Measurements from ENCODE around the gene TSPAN13.
A peak's percentile ranks its signal among the peaks of the same experiment; 100 is the strongest.
"Not testable (repeated sequence)": the region's sequence is repeated elsewhere in the genome, so short reads cannot be mapped to it uniquely, and the experiment has no call there.

TSPAN13 gene

GRCh38 chr7:16741676-16742075, 11.9 kb upstream of the TSPAN13 start:
- DNase-seq, result no peak

- DNase-seq, result no peak
Observed at GRCh38 chr7:16742547-16742946, 11.0 kb upstream of the TSPAN13 start.

GRCh38 chr7:16743236-16743635, 10.3 kb upstream of the TSPAN13 start:
- no peak for DNase-seq

- no peak for DNase-seq
Observed at GRCh38 chr7:16744518-16745250, 8.9 kb upstream of the TSPAN13 start.

GRCh38 chr7:16745645-16746044, 7.9 kb upstream of the TSPAN13 start:
- DNase-seq, result no peak

GRCh38 chr7:16747102-16747501, 6.5 kb upstream of the TSPAN13 start:
- no peak for DNase-seq

- peak; percentile 25 for DNase-seq
Observed at GRCh38 chr7:16753932-16754855, 639 bp downstream of the TSPAN13 start.

GRCh38 chr7:16754856-16755317, 1.3 kb downstream of the TSPAN13 start:
- no peak for DNase-seq

GRCh38 chr7:16755397-16755796, 1.8 kb downstream of the TSPAN13 start:
- DNase-seq, result no peak

- no peak for DNase-seq
Observed at GRCh38 chr7:16758036-16758435, 4.5 kb downstream of the TSPAN13 start.

- no peak for DNase-seq
Observed at GRCh38 chr7:16758631-16759611, 5.4 kb downstream of the TSPAN13 start.

GRCh38 chr7:16759840-16760239, 6.3 kb downstream of the TSPAN13 start:
- no peak for DNase-seq

- DNase-seq, result no peak
Observed at GRCh38 chr7:16762177-16762576, 8.6 kb downstream of the TSPAN13 start.

GRCh38 chr7:16764942-16765341, 11.4 kb downstream of the TSPAN13 start:
- no peak for DNase-seq

- no peak for DNase-seq
Observed at GRCh38 chr7:16765436-16765859, 11.9 kb downstream of the TSPAN13 start.

GRCh38 chr7:16769994-16770393, 16.4 kb downstream of the TSPAN13 start:
- not testable (repeated sequence) for DNase-seq

GRCh38 chr7:16770657-16771329, 17.2 kb downstream of the TSPAN13 start:
- no peak for DNase-seq

- DNase-seq, result no peak
Observed at GRCh38 chr7:16773326-16773725, 19.8 kb downstream of the TSPAN13 start.

GRCh38 chr7:16773884-16774283, 20.3 kb downstream of the TSPAN13 start:
- no peak for DNase-seq

- DNase-seq, result no peak
Observed at GRCh38 chr7:16774294-16774693, 20.7 kb downstream of the TSPAN13 start.

GRCh38 chr7:16774986-16775385, 21.4 kb downstream of the TSPAN13 start:
- DNase-seq, result no peak

GRCh38 chr7:16776053-16776452, 22.5 kb downstream of the TSPAN13 start:
- DNase-seq, result no peak

All from NCI-H510A (cell line).